Fibroblast of villous mesenchyme (primary cell): ENCODE data around the gene TRAF2. TPM values are rescaled to one million over a fixed set of nuclear protein-coding genes. Genes with fewer than 3 reads are reported as not detected.
A peak's percentile ranks its signal among the peaks of the same experiment; 100 is the strongest.

Experiments
- DNase-seq: peaks from one replicate; pipeline ENCODE4 v3.0.0-alpha.2; 2010; ENCODE audit warnings: low read depth
- H3K4me3 ChIP-seq: 2 replicates; pipeline ENCODE4 v1.5.1; 2011; ENCODE audit warnings: low read depth, mild to moderate bottlenecking, low read length
- total RNA-seq: library from RNA; depleted of rRNA; stranded (reverse); fragments of >200 nt; gene quantifications from 2 replicates; pipeline ENCODE4 v1.2.3, GENCODE V29; 2012
- TF ChIP-seq, protein P1 (sequence below): IDR thresholded peaks from 2 replicates; pipeline ENCODE4 v1.5.1; 2012; ENCODE audit warnings: low read depth, mild to moderate bottlenecking, low read length; ENCODE audit not compliant: insufficient read depth

Gene TRAF2
- total RNA-seq, 1 donor = 16.8 TPM

DNA sequence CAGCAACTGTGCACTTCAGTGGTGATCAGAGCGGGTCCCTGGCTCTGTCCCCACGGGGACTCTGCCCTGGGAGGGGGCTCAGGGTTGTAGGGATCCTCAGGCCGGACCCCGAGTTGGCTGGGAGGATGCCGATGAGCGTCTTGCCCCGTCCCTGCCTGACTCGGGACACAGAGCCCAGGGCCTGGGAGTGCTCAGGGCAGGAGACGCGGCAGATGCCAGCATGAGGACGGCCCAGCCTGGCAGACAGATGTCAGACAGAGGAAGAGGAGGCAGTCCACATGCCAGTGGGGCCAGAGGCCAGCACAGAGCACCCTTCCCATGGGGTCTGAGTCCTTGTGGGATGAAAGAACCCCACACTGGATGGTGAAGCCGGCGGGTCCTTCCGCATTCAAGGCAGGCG lies 77.0 kb downstream of the TRAF2 start:
- H3K4me3 ChIP-seq = no peak overlapping the region
- DNase-seq = no peak
- TF ChIP-seq, protein P1, sequence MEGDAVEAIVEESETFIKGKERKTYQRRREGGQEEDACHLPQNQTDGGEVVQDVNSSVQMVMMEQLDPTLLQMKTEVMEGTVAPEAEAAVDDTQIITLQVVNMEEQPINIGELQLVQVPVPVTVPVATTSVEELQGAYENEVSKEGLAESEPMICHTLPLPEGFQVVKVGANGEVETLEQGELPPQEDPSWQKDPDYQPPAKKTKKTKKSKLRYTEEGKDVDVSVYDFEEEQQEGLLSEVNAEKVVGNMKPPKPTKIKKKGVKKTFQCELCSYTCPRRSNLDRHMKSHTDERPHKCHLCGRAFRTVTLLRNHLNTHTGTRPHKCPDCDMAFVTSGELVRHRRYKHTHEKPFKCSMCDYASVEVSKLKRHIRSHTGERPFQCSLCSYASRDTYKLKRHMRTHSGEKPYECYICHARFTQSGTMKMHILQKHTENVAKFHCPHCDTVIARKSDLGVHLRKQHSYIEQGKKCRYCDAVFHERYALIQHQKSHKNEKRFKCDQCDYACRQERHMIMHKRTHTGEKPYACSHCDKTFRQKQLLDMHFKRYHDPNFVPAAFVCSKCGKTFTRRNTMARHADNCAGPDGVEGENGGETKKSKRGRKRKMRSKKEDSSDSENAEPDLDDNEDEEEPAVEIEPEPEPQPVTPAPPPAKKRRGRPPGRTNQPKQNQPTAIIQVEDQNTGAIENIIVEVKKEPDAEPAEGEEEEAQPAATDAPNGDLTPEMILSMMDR = no peak

DNA sequence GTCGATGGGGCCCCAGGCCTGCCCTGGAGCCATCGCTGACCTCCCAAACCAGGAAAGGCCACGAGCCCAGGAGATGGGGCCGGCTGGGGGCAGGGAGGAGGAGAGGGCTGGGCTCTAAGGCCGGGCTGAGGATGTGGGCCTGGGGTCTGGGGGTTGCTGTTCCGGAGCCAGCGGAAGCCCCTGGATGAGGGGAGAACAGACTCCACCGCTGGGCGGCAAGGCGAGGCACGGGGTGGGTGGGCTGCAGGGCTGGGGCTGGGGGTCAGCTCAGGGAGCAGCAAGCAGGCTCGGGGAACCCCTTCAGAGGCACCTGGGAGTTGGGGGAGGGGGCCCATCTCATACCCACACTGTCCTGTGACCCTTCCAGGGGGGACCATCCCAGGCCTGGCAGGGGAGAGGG lies 77.4 kb downstream of the TRAF2 start:
- TF ChIP-seq, protein P1 = no peak
- no peak overlapping the region for H3K4me3 ChIP-seq
- DNase-seq = no peak

DNA sequence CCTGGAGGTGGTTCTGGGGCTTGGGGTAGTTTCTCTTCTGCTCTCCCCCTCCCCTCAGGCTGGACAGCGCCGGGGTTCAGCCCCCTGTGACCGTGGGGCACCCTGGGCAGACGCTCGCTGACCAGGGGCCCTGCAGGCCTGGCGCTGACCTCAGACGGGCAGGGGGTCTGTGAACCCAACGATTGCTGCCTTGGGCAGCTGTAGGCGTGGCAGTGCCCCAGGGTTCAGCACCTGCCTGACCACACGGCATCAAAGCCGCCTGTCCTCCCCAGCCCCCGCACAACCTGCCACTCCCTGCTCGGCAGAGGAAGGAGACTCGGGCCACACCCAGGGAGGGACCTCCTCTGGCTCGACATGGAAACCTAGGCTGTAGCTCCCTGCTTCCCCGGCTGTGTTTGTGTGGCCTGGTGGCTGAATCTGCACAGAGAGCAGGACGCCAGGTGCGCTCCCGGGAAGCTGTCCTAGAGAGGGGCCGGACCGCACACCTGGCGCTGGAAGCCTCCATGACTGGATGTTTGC lies 77.9 kb downstream of the TRAF2 start:
- no peak for DNase-seq
- H3K4me3 ChIP-seq = no peak overlapping the region
- TF ChIP-seq, protein P1 = no peak

DNA sequence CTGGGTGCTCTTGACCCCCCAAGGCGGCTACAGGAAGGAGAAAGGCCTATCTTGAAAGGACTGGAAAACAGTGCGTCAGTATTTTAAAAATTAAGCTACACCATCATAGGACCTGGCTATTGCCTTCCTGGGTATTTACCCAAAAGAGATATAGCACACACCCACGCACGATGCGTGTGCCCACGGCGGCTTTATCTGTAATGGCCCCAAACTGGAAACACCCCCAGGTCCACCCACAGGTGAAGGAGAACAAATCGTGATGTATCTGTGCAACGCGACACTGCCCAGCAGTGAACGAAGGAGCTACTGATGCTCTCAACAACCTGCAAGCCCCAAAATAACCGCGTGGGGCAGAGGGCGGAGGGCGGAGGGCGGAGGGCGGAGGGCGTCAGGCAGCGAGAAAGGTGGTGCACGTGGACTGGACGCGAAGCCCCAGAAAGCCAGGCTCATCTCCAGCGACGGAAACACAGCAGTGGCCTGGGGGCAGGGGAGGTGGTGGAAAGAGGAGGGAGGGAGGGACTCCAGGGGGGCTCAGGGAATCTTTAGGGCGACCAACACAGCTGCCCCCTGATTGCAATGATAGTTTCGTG lies 78.6 kb downstream of the TRAF2 start:
- H3K4me3 ChIP-seq = no peak overlapping the region
- TF ChIP-seq, protein P1 = no peak
- no peak for DNase-seq

DNA sequence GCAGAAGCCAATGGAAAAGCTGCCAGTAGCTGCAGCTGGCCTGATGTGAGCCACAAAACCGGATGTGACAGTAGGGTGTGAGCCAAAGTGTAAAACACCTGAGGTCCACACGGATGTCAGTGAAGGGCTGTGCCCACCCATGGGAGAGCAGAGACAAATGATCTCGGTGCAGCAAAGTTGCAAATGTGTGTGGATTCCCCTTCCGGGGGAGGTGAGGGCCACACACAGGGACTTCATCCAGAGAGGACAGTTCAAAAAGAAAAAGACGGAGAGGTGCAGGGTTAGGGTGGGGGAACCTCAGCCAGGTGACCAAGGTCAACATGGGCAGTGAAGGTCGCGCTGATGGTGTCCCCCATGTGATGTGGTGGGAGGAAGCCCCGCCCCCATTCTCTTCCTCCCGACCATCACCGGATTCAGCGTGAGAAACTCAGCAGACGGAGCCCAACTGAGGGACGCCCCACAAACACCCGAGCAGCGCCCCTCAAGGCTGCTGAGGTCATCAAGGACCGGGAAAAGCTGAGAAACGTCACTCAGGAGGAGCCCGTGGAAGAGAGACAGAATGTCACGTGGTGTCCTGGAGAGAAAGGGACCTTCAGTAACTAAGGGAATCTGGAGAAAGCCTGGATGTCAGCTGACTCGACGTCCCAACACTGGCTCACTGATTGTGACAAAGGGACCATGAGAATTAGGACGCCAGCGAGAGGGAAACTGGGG lies 79.6 kb downstream of the TRAF2 start:
- peak; percentile 21 for DNase-seq
- no peak overlapping the region for H3K4me3 ChIP-seq
- TF ChIP-seq, protein P1 = no peak

DNA sequence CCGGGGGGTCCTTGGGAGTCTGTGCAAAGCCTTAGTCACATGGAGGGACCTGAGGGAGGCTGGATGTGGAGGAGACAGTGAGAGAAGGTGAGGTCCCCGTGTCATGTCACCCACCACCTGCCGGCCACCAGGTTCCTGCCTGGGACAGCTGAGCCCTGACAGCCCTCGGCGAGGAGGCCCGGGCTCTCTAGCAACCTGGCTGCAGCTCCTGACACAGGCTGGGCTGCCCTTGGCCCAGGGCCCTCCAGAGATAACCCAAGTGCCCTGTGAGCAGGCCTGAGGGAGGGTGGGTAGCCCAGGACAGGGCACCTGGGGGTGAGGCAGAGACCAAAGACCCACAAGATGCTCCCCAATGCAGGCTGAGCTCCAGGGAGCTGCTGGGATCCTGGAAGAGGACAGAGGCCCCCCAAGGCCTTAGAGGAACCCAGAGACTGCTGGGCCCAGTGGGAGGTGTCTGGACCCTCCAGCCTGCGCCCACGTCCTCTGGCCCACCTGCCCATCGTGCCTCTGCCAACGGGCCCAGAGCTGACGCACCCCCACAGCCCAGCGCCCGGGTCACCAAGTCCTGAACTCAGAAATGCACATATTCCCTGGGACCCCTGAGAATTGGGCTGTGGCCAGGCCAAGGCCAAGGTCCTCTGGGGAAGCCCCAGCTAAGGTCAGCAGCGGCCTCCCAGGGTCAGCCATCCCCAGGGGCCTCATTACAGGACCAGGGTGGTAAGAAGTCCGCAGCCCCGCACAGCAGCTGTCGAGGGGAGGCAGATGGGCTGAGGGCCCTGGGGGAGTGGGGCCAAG lies 82.2 kb downstream of the TRAF2 start:
- H3K4me3 ChIP-seq = no peak overlapping the region
- TF ChIP-seq, protein P1 = no peak
- DNase-seq = no peak
